GM12872 (cell line): ENCODE data around the gene FAT3.

Experiments used
- TF ChIP-seq, protein P1 (sequence below): IDR thresholded peaks from 3 replicates; pipeline ENCODE4 v1.5.1; 2011; ENCODE audit warnings: low read depth, mild to moderate bottlenecking, low read length, moderate library complexity; ENCODE audit not compliant: insufficient read depth

The FAT3 gene

GRCh38 chr11:92224407-92225124 lies at the start of gene FAT3:
FAT3 (plus strand) TSS chr11:92224818; CDS start chr11:92352113, 127,295 bp downstream.
- TF ChIP-seq, protein P1, sequence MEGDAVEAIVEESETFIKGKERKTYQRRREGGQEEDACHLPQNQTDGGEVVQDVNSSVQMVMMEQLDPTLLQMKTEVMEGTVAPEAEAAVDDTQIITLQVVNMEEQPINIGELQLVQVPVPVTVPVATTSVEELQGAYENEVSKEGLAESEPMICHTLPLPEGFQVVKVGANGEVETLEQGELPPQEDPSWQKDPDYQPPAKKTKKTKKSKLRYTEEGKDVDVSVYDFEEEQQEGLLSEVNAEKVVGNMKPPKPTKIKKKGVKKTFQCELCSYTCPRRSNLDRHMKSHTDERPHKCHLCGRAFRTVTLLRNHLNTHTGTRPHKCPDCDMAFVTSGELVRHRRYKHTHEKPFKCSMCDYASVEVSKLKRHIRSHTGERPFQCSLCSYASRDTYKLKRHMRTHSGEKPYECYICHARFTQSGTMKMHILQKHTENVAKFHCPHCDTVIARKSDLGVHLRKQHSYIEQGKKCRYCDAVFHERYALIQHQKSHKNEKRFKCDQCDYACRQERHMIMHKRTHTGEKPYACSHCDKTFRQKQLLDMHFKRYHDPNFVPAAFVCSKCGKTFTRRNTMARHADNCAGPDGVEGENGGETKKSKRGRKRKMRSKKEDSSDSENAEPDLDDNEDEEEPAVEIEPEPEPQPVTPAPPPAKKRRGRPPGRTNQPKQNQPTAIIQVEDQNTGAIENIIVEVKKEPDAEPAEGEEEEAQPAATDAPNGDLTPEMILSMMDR, result no peak

DNA sequence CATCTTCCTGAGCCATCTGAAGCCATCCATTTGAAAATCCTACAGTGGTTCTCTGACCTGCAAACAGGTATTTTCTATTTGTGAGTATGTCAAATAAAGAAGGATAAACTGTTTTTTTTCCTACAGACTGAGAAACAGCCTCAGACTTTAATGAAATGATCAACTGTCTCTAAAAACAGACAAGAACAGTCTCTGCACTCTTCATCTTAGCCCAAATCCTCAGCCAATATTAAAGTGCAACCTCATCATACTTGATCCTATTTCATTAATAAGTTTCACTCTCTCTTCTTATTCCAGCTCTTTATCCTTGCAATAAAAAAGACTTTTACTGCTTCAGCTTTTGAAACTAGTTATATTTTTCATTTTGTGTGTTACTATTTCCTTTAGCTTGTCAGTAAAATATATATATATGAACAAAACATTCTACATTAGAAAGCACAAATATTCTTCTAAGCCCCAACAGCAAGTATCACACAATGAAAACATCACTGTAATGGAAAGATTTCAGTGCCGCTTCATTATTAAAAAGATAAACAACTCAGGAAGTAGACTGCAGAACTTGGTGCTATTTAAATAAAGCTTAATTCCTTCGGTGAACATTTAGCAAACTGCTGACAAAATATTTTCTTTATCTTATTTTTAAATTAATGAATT lies 45.5 kb upstream of the FAT3 start:
- TF ChIP-seq, protein P1, result no peak

- TF ChIP-seq, protein P1, result no peak
Measured at GRCh38 chr11:92180226-92180625, 44.4 kb upstream of the FAT3 start.

- TF ChIP-seq, protein P1, result no peak
Measured at GRCh38 chr11:92180664-92181251, 43.9 kb upstream of the FAT3 start.

- TF ChIP-seq, protein P1, result no peak
Measured at GRCh38 chr11:92190535-92191206, 33.9 kb upstream of the FAT3 start.

- TF ChIP-seq, protein P1, result no peak
Measured at GRCh38 chr11:92192141-92192540, 32.5 kb upstream of the FAT3 start.

- TF ChIP-seq, protein P1, result no peak
Measured at GRCh38 chr11:92198268-92198667, 26.4 kb upstream of the FAT3 start.
